HCT116 (cell line): ENCODE results near the gene S100A10. TPM values are rescaled to one million over a fixed set of nuclear protein-coding genes. Genes with fewer than 3 reads are reported as not detected.

Experiments used
- ATAC-seq: fragments of 200-7000 bp; cut with Tn5 transposase; 2 replicates; pipeline ENCODE4 v1.9.1; 2020; ENCODE audit warnings: mild to moderate bottlenecking, moderate library complexity
- BruUV-seq: library from RNA; stranded (reverse); fragments of 400-500 nt; replicated peaks from 2 replicates; lab custom pipeline; 2021; lab: Mats Ljungman, UMichigan
- CTCF ChIA-PET: fragments of 300-600 bp; sonication (Branson Sonifier 250); formaldehyde crosslinking; loops from one replicate; lab custom pipeline; 2021; ENCODE audit warnings: antibody characterized with exemption; lab: Charles Lee
- POLR2A ChIA-PET: fragments of 300-600, 350-600 bp; sonication (Branson Sonifier 250); formaldehyde crosslinking; loops from one replicate; lab custom pipeline; 2021; ENCODE audit warnings: antibody characterized with exemption; lab: Charles Lee
- RAD21 ChIA-PET, 2 experiments: fragments of 300-600 bp; sonication (Branson Sonifier 250); formaldehyde crosslinking; loops; one replicate each; lab custom pipeline; 2023; ENCODE audit warnings: low total read pairs in 2 of 2; ENCODE audit not compliant: uncharacterized antibody in 2 of 2, unreplicated experiment in 2 of 2, low non-redundant PET in 1 of 2; lab: Charles Lee
- DNase-seq: peaks from one replicate; pipeline ENCODE4 v3.0.0-alpha.2; 2010; ENCODE audit warnings: low read depth, low spot score
- H2AFZ ChIP-seq: fragments of 200-600 bp; shearing (Covaris generic), sonication (generic); 2 replicates; pipeline ENCODE4 v1.6.1; 2017; ENCODE audit warnings: low read depth, mixed run types, mixed read lengths, antibody characterized with exemption, low read length; ENCODE audit not compliant: poor library complexity, severe bottlenecking
- H3K27ac ChIP-seq: 2 replicates; pipeline ENCODE4 v1.5.1; 2012; ENCODE audit warnings: low read depth, low read length
- H3K27me3 ChIP-seq: fragments of 200-600 bp; sonication (generic); 2 replicates; pipeline ENCODE4 v1.6.1; 2016; ENCODE audit warnings: mixed run types, low read length, mixed read lengths; ENCODE audit not compliant: insufficient read depth
- H3K36me3 ChIP-seq, 2 experiments: fragments of 200-500 bp in 1 of 2; fragments of 200-600 bp in 1 of 2; sonication (Bioruptor generic) in 1 of 2; sonication (generic) in 1 of 2; 2 replicates each; pipeline versions ENCODE4 v1.5.1 to v1.6.1; 2014 to 2016; ENCODE audit warnings: low read length in 2 of 2, inconsistent platforms in 1 of 2, mixed read lengths in 1 of 2, mixed run types in 1 of 2; ENCODE audit not compliant: insufficient read depth in 2 of 2, control insufficient read depth in 1 of 2
- H3K4me1 ChIP-seq, 2 experiments: fragments of 200-600 bp in 1 of 2; sonication (generic) in 1 of 2; 2 replicates each; pipeline versions ENCODE4 v1.5.1 to v1.6.1; 2012 to 2017; ENCODE audit warnings: low read length in 2 of 2, inconsistent platforms in 1 of 2, mild to moderate bottlenecking in 1 of 2, mixed read lengths in 1 of 2, mixed run types in 1 of 2, moderate library complexity in 1 of 2; ENCODE audit not compliant: insufficient read depth in 2 of 2, control insufficient read depth in 1 of 2
- H3K4me2 ChIP-seq: fragments of 200-600 bp; sonication (generic); 2 replicates; pipeline ENCODE4 v1.6.1; 2017; ENCODE audit warnings: mixed run types, low read length, mixed read lengths
- H3K4me3 ChIP-seq, 2 experiments: fragments of 200-600 bp in 1 of 2; sonication (generic) in 1 of 2; replicated peaks in 1 of 2; 2 replicates each; pipeline ENCODE4 v1.5.1; 2011 to 2016; ENCODE audit warnings: low read length in 2 of 2, control low read depth in 1 of 2, low read depth in 1 of 2, mild to moderate bottlenecking in 1 of 2, mixed read lengths in 1 of 2, mixed run types in 1 of 2
- H3K79me2 ChIP-seq: fragments of 200-600 bp; sonication (generic); 2 replicates; pipeline ENCODE4 v1.6.1; 2017; ENCODE audit warnings: mild to moderate bottlenecking, mixed run types, low read length, moderate library complexity, mixed read lengths; ENCODE audit not compliant: insufficient read depth
- H3K9ac ChIP-seq: fragments of 200-600 bp; sonication (generic); 2 replicates; pipeline ENCODE4 v1.6.1; 2016; ENCODE audit warnings: low read length, mixed read lengths
- H3K9me2 ChIP-seq: fragments of 200-600 bp; sonication (generic), shearing (Covaris generic); 2 replicates; pipeline ENCODE4 v1.6.1; 2017; ENCODE audit warnings: mixed run types, mild to moderate bottlenecking, moderate library complexity; ENCODE audit not compliant: insufficient read depth
- H3K9me3 ChIP-seq, 2 experiments: fragments of 200-500 bp in 1 of 2; fragments of 200-600 bp in 1 of 2; sonication (Bioruptor generic) in 1 of 2; sonication (generic) in 1 of 2; 2 replicates each; pipeline ENCODE4 v1.6.1; 2014 to 2017; ENCODE audit warnings: low read length in 2 of 2, mixed read lengths in 2 of 2, inconsistent platforms in 1 of 2, low read depth in 1 of 2, mild to moderate bottlenecking in 1 of 2, mixed run types in 1 of 2, moderate library complexity in 1 of 2; ENCODE audit not compliant: control insufficient read depth in 1 of 2, insufficient read depth in 1 of 2
- H4K20me1 ChIP-seq: fragments of 200-600 bp; sonication (generic), shearing (Covaris generic); 2 replicates; pipeline ENCODE4 v1.6.1; 2017; ENCODE audit warnings: mixed run types, mild to moderate bottlenecking, moderate library complexity; ENCODE audit not compliant: insufficient read depth
- CBX3 ChIP-seq: IDR thresholded peaks from 2 replicates; pipeline ENCODE4 v1.6.1; 2012; ENCODE audit warnings: low read depth
- CEBPB ChIP-seq: IDR thresholded peaks from 2 replicates; pipeline ENCODE4 v1.6.1; 2012; ENCODE audit warnings: low read depth
- ELF1 ChIP-seq: IDR thresholded peaks from 2 replicates; pipeline ENCODE4 v1.6.1; 2012; ENCODE audit warnings: low read depth, borderline replicate concordance
- EZH2 ChIP-seq: fragments of 200-600 bp; sonication (generic); IDR thresholded peaks from 2 replicates; pipeline ENCODE4 v1.6.1; 2017; ENCODE audit warnings: antibody characterized with exemption, mixed run types
- EZH2phosphoT487 ChIP-seq: fragments of 200-600 bp; IDR thresholded peaks from 2 replicates; pipeline ENCODE4 v1.6.1; 2018; ENCODE audit warnings: antibody characterized with exemption, borderline replicate concordance
- FOSL1 ChIP-seq: IDR thresholded peaks from 2 replicates; pipeline ENCODE4 v1.6.1; 2012; ENCODE audit warnings: low read depth
- POLR2A ChIP-seq: IDR thresholded peaks from 2 replicates; pipeline ENCODE4 v1.7.0; 2011; ENCODE audit warnings: borderline replicate concordance; ENCODE audit not compliant: insufficient read depth, insufficient read length; ENCODE audit errors: extremely low read depth
- POLR2AphosphoS5 ChIP-seq: IDR thresholded peaks from 2 replicates; pipeline ENCODE4 v1.6.1; 2011; ENCODE audit warnings: mild to moderate bottlenecking, low read depth, low read length, moderate library complexity
- SP1 ChIP-seq: IDR thresholded peaks from 2 replicates; pipeline ENCODE4 v1.6.1; 2012; ENCODE audit warnings: low read depth
- ZFX ChIP-seq: fragments of 450-650 bp; IDR thresholded peaks from 2 replicates; pipeline ENCODE4 v1.6.1; 2017
- intact Hi-C: fragments of 100-400 bp; cut with micrococcal nuclease; formaldehyde crosslinking; loops from 2 replicates; pipeline ENCODE4 v1.10.0; 2022
- total RNA-seq: library from RNA; stranded (reverse); gene quantifications from one replicate; pipeline ENCODE4 v1.2.1, GENCODE V29; 2021; ENCODE audit not compliant: unreplicated experiment
- TF ChIP-seq, protein P1 (sequence below): IDR thresholded peaks from 2 replicates; pipeline ENCODE4 v1.6.1; 2012; ENCODE audit warnings: low read depth
- TF ChIP-seq, protein P2 (sequence below): IDR thresholded peaks from 2 replicates; pipeline ENCODE4 v1.6.1; 2012
- TF ChIP-seq, protein P3 (sequence below): IDR thresholded peaks from 2 replicates; pipeline ENCODE4 v1.6.1; 2011; ENCODE audit warnings: mild to moderate bottlenecking, low read length, moderate library complexity; ENCODE audit not compliant: insufficient replicate concordance; ENCODE audit errors: extremely low read depth
- TF ChIP-seq, protein P4 (sequence below): IDR thresholded peaks from 2 replicates; pipeline ENCODE4 v1.6.1; 2012

S100A10 gene
- total RNA-seq, 1 experiment from 2014 or later = 340 TPM

DNA sequence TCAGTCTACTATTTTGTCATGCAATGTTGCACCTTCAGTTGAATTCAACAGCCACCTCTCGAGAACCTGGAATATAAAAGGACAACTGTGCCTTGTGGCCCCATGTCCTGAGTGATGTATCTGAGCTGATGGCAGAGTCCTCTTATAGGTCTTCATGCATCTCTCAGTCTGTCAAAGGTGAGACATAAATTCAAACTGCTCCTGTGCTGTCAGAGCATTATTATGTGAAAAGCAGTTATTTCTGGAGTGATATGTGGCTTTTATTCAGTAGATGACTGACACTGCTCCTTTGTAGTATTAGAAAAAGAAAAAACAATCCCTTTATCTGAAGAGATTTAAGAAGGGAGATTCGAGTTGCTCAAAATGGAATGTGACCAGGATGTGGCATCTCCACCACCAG is 8.4 kb downstream of the S100A10 start (continued):
- TF ChIP-seq, protein P1, sequence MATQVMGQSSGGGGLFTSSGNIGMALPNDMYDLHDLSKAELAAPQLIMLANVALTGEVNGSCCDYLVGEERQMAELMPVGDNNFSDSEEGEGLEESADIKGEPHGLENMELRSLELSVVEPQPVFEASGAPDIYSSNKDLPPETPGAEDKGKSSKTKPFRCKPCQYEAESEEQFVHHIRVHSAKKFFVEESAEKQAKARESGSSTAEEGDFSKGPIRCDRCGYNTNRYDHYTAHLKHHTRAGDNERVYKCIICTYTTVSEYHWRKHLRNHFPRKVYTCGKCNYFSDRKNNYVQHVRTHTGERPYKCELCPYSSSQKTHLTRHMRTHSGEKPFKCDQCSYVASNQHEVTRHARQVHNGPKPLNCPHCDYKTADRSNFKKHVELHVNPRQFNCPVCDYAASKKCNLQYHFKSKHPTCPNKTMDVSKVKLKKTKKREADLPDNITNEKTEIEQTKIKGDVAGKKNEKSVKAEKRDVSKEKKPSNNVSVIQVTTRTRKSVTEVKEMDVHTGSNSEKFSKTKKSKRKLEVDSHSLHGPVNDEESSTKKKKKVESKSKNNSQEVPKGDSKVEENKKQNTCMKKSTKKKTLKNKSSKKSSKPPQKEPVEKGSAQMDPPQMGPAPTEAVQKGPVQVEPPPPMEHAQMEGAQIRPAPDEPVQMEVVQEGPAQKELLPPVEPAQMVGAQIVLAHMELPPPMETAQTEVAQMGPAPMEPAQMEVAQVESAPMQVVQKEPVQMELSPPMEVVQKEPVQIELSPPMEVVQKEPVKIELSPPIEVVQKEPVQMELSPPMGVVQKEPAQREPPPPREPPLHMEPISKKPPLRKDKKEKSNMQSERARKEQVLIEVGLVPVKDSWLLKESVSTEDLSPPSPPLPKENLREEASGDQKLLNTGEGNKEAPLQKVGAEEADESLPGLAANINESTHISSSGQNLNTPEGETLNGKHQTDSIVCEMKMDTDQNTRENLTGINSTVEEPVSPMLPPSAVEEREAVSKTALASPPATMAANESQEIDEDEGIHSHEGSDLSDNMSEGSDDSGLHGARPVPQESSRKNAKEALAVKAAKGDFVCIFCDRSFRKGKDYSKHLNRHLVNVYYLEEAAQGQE = no peak
- TF ChIP-seq, protein P2, sequence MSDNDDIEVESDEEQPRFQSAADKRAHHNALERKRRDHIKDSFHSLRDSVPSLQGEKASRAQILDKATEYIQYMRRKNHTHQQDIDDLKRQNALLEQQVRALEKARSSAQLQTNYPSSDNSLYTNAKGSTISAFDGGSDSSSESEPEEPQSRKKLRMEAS = no peak
- TF ChIP-seq EZH2 = no peak

DNA sequence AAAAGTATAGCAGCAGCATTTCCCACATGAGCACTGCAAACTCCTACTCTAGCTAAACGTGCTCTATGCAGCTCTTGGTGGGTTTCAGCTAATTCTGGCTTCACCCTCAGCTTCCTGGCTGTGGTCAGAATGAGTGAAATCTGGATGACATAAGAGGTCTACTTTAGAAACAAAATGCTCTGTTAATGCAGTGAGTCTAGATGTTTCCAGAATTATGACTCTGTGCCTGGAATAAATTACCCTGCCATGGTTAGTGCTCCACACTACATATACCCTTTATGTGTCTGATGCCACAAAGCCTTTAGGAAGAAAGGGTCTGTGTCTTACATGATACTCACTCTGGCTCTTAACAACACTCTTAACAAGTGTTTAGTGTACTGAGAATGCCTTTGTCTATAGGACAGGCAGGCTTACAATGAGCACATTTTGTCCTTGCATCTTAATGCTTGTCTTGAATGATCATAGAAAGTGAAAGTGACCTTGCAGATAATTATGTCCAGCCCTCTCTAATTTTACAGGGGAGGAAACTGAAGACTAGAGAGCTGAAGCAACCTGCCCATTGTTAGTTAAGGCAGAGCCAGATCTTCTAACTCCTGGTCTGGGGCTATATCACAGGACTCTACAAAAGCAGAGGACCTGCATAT is 9.2 kb downstream of the S100A10 start:
- Histone ChIP-seq H3K79me2 (peaks cover 54% of the 10 kb centered on the region), H3K4me1 (peaks cover 35 to 57% of the 10 kb centered on the region in 2 experiments), H3K36me3 (peaks cover 30 to 57% of the 10 kb centered on the region in 2 experiments), H3K4me2 (no peak overlapping the region), H3K9me3 (no peaks in the 10 kb centered on the region), H2AFZ (no peak overlapping the region), H3K9me2 (no peaks in the 10 kb centered on the region), H3K27me3 (no peaks in the 10 kb centered on the region), H4K20me1 (peaks cover 17% of the 10 kb centered on the region; the same call in 1 of the 2 replicates), H3K27ac (no peak overlapping the region), H3K9ac (no peak overlapping the region), H3K4me3 (no peak overlapping the region)
- DNase-seq = no peak
- ATAC-seq = no peak
- ChIA-PET RAD21 (no interaction called here), POLR2A (no interaction called here), CTCF (interaction anchor here (1.0 kb wide), 1 partner anchor 8 kb away, joined by 3 read pairs; no protein-coding TSS in a partner anchor)
- intact Hi-C loops = no loop called here
- BruUV-seq = no TSS peak
- no peak for TF ChIP-seq CEBPB
- no peak for TF ChIP-seq FOSL1
- TF ChIP-seq ZFX = no peak
- TF ChIP-seq POLR2A = no peak
- TF ChIP-seq EZH2phosphoT487 = no peak
- TF ChIP-seq ELF1 = no peak
- TF ChIP-seq POLR2AphosphoS5 = no peak
- no peak for TF ChIP-seq SP1
- no peak for TF ChIP-seq CBX3
- TF ChIP-seq, protein P3, sequence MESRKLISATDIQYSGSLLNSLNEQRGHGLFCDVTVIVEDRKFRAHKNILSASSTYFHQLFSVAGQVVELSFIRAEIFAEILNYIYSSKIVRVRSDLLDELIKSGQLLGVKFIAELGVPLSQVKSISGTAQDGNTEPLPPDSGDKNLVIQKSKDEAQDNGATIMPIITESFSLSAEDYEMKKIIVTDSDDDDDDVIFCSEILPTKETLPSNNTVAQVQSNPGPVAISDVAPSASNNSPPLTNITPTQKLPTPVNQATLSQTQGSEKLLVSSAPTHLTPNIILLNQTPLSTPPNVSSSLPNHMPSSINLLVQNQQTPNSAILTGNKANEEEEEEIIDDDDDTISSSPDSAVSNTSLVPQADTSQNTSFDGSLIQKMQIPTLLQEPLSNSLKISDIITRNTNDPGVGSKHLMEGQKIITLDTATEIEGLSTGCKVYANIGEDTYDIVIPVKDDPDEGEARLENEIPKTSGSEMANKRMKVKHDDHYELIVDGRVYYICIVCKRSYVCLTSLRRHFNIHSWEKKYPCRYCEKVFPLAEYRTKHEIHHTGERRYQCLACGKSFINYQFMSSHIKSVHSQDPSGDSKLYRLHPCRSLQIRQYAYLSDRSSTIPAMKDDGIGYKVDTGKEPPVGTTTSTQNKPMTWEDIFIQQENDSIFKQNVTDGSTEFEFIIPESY = no peak
- TF ChIP-seq, protein P4, sequence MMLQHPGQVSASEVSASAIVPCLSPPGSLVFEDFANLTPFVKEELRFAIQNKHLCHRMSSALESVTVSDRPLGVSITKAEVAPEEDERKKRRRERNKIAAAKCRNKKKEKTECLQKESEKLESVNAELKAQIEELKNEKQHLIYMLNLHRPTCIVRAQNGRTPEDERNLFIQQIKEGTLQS = no peak
- no peak for TF ChIP-seq EZH2
- TF ChIP-seq, all 23 proteins: peak for 0
